Dedifferentiated amniotic fluid mesenchymal stem cell (primary cell): ENCODE data around the gene ABCC1.
A peak's percentile ranks its signal among the peaks of the same experiment; 100 is the strongest.
"Not testable (repeated sequence)": the region's sequence is repeated elsewhere in the genome, so short reads cannot be mapped to it uniquely, and the experiment has no call there.

Experiments used
- DNase-seq: peaks from one replicate; pipeline ENCODE4 v3.0.0-alpha.2; 2016; ENCODE audit errors: extremely low spot score

ABCC1 gene

DNA sequence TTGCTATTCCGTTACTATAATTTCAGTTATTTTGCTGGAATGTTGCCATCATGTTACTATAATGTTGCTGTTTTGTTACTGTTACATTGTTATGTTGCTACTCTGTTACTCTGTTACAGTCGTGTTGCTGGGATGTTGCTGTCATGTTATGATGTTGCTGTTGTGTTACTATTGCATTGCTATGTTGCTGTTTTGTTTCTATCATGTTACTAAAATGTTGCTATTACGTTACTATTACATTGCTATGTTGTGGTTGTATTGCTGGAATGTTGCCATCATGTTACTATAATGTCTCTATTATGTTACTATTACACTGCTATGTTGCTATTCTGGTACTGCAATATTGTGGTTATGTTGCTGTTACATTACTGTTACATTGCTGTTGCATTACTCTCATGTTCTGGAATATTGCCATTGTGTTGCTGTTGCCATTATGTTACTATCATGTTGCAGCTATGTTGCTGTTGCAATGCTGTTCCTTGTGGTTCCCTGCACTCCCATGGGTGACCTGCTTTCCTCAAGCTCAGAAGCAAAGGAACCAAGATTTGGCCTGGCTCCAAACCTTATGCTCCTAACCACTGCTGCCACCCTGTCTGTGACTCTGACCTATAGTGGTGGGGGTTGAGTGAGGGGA is 209.4 kb downstream of the ABCC1 start:
- DNase-seq: no peak

DNA sequence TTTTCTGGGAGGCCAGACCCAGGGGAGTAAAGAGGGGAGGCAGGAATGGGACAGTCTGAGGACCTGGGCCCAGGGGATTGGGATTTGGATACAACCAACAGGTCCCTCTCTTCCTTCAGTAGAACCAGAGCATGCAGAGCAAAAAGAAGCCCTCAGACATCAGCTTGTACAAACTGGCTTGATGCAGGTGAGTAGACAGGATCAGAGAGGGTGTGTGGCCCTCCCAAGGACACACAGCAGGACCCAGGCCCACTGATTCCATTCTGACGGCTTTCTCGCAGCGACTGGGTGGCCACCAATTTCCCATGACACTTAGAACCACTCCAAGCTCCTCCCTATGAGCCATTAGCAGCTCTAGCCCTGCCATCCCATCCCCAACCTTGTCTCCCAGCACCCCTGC is 210.2 kb downstream of the ABCC1 start:
- DNase-seq: no peak

DNA sequence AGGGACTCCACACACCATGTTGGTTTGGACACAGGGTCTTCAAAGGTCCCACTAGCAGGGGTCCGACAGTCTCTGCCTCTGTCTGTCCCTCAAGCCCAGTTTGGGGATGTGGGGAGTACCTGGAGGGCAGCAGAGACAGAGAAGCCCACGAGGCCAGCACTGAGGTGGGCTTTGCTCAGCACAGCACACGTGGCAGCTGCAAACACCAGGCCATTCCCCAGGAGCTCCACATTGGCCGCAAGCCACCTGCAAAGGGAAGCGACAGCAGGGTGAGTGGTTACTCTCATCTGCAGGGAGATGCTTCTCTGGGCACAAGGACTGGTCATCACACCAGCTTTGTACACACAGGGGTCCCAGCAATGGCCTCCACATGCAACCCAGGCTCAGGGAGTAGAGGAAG is 211.9 kb downstream of the ABCC1 start:
- no peak for DNase-seq

DNA sequence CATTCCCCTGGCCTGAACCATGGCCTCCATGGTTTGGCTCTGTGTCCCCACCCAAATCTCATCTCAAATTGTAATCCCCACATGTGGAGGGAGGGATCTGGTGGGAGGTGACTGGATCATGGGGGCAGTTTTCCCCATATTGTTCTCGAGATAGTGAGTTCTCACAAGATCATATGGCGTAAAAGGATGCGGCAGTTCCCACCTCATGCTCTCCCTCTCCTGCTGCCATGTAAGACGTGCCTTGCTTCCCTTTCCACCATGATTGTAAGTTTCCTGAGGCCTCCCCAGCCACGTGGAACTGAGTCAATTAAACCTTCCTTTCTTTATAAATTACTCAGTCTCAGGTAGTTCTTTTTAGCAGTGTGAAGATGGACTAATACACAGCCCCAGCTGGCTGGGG is 212.4 kb downstream of the ABCC1 start:
- DNase-seq: not testable (repeated sequence)

DNA sequence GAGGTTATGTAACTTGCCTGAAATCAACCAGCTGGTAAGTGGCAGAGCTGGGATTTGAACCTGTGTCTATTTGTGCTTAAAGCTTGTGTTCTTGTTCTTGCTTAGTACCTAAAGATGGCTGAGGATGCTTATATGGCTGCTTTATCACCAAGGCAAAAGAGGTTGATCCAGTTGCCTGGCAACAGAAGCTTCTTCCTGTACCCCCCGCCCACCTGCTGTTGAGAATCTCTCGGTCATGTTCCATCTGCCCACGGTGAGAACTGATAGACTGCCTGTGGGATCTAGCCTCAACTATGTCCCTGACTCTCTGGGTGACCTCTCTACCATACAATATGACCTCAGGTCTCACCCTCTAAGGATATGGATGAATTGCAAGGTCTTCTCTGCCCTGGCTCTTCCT is 213.2 kb downstream of the ABCC1 start:
- DNase-seq: no peak

DNA sequence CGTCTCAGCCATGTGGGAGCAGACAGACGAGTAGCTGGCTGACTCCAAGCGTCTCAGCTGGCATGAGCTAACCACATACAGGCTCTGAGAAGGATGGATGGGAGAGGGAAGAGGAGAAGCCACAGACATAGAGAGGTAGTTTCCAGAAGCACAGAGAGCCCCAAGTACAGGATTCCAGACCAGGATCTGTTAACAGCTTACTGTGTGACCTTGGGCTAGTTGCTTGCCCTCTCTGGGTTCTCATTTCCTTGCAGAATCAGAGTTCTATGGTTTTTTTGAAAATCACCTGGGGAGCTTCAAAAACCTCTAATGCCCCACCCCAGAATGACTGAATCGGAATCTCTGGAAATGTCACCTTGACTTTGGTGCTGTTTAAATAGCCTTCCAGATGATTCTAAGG is 213.7 kb downstream of the ABCC1 start:
- no peak for DNase-seq

DNA sequence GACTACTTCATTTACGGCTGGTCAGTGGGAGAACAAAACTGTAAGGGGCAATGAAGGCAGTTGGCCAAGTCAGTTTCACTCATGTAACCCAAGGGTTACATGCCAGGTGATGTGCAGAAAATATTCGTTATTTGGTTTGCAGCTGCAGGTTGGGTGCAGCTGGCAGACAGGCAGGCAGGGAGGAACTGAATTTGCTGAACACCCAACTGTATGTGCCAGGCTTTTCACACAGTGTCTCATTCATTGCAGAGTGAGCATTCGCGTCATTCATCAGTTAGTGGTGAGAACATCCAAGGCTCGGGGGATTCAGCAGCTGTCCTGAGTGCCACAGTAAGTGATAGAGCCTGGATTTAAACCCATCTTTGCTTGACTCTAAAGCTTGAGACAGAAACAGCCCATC is 214.2 kb downstream of the ABCC1 start:
- no peak for DNase-seq

DNA sequence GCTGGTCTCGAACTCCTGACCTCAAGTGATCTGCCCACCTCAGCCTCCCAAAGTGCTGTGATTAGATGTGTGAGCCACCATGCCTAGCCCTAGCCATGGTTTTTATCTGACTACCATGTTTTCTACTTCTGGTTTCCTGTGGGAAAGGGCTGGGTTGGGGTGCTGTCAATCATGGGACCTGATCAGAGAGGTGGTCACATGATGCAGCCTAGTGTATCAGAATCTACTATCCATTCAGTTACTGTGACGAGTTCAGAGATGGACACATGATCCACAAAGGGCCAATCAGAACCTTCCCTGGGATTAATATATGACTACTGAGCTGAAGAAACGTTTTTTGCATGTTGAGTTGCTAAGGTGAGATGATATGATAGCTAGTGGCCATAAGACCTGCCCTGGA is 214.8 kb downstream of the ABCC1 start:
- no peak for DNase-seq

DNA sequence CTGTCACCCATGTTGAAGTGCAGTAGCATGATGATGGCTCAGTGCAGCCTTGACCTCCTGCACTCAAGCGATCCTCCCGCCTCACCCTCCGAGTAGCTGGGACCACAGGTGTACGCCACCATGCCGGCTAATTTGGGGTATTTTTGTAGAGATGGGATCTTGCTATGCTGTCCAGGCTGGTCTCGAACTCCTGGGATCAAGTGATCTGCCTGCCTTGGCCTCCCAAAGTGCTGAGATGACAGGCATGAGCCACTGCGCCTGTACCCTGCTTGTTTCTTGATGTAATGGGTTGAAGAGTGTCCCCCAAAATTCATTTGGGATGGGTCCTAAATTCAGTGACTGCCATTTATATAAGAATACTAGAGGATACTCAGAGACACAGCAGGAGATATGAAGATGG is 216.7 kb downstream of the ABCC1 start:
- no peak for DNase-seq

DNA sequence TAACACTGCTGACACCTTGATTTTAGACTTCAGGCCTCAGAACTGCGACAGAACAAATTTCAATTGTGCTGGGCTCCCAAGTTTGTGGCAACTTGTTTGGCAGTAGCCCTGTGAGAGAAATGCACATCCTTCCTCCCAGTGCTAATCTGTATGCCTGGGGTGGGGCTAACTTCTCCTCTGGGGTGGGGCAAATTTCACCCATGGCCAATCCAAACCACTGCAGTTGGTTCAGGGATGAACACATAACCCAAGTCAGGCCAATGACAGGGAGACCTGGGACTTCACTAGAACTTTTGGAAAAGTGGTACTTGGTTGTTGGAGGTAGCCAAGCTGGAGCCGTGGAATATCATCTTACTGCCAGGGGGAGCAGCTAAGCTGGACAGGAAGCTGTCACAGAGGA is 217.5 kb downstream of the ABCC1 start:
- no peak for DNase-seq

DNA sequence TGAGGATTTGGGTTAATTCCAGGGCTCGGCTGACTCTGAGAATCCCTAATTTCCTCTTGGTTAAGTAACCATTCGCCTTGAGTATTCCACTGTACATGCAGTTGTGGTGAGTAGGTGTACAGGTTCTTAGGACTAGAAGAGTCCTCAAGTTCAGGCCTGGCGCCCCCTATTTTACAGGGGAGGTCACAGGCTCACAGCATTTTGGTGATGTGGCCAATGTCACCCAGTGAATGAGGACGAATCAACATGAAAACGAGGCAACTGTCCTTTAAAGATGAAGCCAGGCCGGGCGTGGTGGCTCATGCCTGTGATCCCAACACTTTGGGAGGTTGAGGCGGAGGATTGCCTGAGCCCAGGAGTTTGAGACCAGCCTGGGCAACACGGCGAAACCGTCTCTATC is 218.5 kb downstream of the ABCC1 start:
- DNase-seq: no peak

DNA sequence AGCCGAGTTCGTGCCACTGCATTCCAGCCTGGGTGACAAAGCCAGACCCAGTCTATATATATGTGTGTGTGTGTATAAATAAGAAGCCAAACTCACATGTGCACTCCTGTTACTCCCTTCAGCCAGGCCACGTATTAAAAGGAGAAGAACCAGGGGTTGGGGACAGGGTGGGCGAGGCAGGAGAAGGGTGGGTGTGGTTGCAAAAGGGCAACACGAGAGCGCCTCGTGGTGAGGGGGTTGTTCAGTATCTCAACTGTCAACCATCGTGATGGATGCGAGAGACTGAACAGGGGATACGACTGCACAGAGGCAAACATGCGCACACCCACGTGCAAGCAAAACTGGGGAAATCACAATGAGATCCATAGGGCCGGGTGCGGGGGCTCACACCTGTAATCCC is 219.0 kb downstream of the ABCC1 start:
- no peak for DNase-seq

DNA sequence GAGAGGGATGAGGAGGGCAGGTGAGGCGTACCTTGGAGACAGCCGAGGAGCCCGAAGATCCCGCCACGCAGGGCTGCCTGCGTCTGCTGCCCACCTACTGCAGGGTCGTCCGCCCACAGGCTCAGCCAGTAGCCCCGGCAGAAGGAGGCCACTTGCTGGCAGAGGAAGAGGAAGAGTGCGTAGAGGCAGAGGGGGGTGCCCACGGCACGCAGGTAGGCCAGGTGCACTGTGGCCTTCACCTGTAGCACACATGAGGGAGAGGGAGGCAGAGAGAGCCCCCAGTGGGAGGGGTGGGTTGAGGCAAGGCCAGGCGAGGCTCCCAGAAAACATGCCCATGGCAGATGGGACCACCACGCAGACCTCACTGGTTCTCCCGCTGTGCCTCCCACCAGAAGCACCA is 220.2 kb downstream of the ABCC1 start:
- no peak for DNase-seq

DNA sequence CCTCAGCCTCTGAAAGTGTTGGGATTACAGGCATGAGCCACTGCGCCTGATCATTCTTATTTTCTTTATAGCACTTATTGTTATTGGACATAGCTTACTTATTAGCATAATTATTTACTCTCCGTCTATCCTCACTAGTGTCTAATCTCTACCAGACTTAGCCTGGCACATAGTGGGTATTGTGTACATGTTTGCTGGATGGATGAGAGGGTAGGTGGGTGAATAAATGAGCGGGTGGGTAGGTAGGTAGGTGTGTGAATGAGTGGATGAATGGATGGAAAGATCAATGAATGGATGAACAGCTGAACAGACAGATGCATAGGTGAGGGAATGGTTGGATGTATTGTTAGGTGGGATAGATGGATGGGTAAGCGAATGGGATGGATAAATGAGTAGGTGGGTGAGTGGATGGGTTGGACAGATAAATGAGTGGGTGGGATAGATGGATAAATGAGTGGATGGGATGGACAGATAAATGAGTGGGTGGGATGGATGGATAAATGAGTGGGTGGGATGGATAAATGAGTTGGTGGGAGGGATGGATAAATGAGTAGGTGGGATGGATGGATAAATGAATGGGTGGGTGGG is 222.0 kb downstream of the ABCC1 start:
- no peak for DNase-seq

DNA sequence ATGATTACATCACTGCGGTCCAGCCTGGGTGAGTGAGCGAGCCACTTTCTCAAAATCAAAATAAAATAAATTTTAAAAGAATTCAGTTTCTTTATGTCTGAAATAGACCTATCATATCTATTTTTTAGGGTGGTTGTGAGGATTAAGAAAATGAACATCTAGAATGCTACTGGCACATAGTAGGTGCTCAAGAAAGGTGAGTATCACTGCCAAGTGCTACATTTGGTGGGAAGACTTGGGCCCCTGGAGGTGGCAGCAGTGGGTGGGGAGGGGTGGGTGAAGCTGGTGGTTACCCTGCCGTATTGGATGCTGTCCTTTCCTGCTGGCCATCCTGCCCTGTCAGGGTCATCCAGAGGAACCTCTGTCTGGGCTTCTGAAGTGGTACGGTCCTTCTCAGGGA is 223.6 kb downstream of the ABCC1 start:
- DNase-seq: no peak

DNA sequence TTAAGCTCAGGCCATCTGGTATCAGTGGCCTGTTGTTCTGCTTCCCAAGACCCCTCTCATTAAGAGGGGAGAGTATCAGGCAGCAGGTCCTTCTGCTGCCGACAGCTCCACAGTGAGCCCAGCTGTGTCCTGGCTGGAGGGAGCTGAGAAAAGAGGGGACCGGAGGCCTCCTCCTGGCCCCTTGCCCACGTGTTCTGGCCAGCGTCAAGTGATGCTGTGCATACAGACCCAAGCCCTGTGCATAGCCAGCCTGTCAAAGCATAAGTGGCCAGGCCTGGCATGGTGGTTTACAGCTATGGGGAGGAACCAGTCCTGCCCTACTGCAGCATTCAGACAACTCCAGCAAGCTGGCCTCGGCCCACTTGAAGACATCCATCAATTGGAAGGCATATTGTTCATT is 225.9 kb downstream of the ABCC1 start:
- DNase-seq: no peak

DNA sequence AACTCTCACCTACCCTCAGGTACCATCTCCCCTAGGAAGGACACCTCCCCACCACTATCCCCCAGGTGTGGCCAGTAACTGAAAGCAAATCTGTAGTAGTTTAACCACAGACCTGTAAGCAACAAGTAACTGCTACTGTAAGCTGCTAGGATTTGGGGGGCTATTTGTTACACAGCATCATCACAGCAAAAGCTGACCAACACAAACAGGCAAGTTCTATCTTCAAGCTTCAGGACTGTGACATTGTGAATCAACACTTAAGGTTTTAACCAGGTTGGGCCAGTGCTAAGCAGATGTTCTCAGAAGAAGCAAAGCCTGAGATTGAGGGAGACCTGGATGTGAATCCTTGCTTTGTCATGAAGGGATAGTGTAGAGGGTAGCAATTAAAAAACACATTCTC is 226.9 kb downstream of the ABCC1 start:
- no peak for DNase-seq

DNA sequence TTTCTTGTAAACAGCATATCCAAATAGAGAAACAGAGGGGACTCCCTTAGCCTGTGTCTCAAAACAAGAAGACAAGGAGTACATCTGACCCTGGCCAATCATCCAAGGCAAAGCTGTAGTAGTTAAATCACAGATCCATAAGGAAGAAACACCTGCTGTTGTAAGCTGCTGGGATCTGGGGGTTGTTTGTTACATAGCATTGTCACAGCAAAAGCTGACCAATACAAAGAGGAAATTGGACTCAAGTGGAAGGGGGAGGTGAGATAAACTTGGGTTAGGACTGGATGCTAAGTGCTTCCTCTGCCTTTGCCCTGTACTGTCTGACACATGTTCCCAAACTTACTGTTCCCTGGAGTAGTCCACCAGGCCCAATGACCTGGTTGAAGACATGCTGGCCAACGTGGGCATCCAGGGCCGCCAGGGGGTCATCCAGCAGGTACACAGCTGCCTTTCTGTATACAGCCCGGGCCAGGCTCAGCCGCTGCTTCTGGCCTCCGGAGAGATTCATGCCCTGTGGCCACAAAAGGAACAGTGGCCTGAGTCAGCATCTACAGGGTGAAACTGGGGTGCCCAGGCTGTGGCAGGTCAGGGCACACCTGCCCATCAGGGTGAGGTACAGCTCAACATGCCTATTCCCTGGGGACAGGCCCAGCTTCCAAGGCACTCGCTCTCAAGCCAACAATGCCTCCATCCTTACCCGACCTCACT is 229.2 kb downstream of the ABCC1 start:
- DNase-seq: no peak

DNA sequence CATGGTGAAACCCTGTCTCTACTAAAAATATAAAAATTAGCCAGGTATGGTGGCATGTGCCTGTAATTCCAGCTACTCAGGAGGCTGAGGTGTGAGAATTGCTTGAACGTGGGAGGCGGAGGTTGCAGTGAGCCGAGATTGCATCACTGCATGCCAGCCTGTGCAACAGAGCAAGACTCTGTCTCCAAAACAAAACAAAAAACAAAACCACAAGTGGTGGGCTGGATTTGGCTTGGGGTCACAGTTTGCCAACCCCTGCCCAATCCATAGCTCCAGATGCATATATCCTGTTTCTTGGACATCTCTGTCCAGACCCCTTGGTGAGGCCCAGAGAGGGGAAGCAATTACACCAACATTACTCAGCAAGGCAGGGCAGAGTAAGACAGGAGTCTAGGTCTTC is 232.3 kb downstream of the ABCC1 start:
- peak; percentile 19 for DNase-seq

DNA sequence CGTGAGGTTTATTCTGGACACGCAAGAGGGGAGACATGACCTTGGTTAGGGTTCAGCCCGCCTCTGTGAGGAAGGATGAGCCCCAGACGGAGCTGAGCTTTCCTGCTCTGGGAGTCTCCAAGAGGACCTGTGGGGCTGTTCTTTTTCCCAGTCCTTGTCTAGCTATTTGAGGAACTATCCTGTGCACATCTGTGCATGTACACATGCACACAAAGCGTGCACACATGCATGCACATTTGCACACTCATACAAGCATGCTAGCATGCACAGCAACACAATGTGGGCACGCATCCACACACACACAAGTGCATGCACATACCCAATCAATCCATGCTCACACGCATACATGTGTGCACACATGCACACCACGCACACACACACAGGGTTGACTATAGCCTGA is 233.5 kb downstream of the ABCC1 start:
- no peak for DNase-seq

DNA sequence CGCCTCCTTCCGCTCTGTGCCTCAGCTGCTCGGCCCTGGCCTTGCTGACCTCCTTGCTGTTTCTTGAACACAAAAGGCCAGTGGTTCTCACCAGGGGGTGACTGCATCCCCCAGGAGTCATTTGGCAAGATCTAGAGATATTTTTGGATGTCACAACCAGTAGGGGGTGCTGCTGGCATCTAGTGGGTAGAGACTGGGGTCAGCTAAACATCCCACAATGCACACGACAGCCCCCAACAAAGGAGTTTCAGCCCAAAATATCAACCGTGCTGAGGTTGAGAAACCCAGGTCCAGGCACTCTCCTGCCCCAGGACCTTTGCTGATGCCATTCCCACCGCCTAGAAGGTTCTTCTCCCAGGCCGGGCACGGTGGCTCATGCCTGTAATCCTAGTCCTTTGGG is 234.1 kb downstream of the ABCC1 start:
- no peak for DNase-seq

DNA sequence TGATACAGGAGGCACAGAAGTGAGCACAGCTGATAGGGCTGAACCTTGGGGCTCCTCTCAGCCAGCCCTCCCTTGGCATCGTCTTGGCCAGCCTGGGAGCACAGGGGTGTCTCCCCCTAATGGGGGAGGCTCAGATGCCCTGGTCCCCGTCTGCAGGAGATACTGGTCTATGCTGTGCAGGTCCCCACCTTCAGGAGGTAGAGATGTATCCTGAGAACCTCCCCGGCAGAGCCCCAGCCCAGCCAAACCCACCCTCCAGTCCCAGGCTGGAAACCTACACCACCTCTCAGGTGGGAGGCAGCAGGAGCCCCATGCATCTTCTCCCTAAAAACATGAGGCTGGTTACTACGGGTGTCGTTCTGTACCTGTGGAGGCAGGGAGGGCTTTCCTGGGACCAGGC is 235.2 kb downstream of the ABCC1 start:
- no peak for DNase-seq

DNA sequence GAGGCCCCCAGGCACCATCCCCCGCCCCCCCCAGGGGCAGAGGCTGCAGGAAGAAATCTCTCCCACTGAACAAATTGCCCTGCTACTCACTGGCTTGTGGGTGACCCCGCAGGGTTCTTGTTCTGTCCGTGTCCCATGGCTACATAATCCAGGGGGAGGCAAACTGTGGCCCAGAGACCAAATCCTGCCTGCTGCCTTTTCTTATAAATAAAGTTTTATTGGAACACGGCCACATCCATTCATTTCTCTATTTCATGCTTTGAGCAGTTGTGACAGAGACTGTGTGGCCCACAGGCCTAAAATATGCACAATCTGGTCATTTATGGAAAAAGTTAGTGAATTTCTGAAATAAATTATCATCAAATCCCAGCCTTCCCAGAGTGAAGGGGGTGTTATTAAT is 235.7 kb downstream of the ABCC1 start:
- no peak for DNase-seq

DNA sequence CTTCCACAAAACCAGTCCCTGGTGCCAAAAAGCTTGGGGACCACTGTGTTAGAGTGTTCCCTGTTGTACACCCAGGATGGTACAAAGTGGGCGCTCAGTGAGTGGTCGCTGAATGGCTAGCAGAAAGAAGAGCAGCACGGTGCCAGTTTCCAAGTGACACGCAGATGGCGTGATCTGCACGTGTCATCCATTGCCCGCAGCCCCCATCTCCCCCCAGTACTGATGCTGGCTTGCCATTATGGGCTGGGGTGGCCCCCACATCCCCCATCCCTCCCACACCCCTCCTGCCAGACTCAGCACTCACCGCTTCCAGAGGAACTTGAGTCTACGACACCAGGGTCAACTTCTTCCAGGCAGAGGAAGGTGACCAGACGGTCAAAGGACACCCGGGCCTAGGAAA is 237.4 kb downstream of the ABCC1 start:
- DNase-seq: peak; percentile 9
